ENCODE data around the gene ZNF627. TPM values are rescaled to one million over a fixed set of nuclear protein-coding genes. Genes with fewer than 3 reads are reported as not detected.

ZNF627 gene
- polyA plus RNA-seq, 1 donor from 2014 or later: 91.6 TPM

GRCh38 chr19:11612816-11613511 lies 15.7 kb downstream of the ZNF627 start:
- Histone ChIP-seq H3K36me3 (ENCODE audit: insufficient read depth, low read length) (peaks cover 22% of the 10 kb centered on the region), H3K9me2 (ENCODE audit: insufficient read depth, low read length) (no peaks in the 10 kb centered on the region), H3F3A (ENCODE audit: insufficient read depth, low read length, poor library complexity, severe bottlenecking) (no peaks in the 10 kb centered on the region), H3K9me3 (ENCODE audit: low read length) (peaks cover 15% of the 10 kb centered on the region), H3K27ac (ENCODE audit: low read length) (no peak overlapping the region), H4K20me1 (ENCODE audit: insufficient read depth) (no peaks in the 10 kb centered on the region), H2AFZ (ENCODE audit: low read depth, low read length) (no peak overlapping the region), H3K4me2 (ENCODE audit: low read length) (no peak overlapping the region), H3K9ac (ENCODE audit: low read length) (no peak overlapping the region), H3K4me3 (ENCODE audit: low read length) (no peak overlapping the region), H3K27me3 (ENCODE audit: insufficient read depth, low read depth, low read length) (no peaks in the 10 kb centered on the region), H3K79me2 (replicated peaks; ENCODE audit: insufficient read depth, low read length) (peaks cover 65% of the 10 kb centered on the region)
- TF ChIP-seq CTCF (IDR thresholded peaks at IDR 0.05; ENCODE audit: poor library complexity, severe bottlenecking) (no peak), TAF1 (IDR thresholded peaks at IDR 0.05; ENCODE audit: low read depth) (no peak), REST (IDR thresholded peaks at IDR 0.05; ENCODE audit: borderline replicate concordance) (no peak), MXI1 (conservative IDR thresholded peaks at IDR 0.05; ENCODE audit: poor library complexity, severe bottlenecking) (no peak), EZH2 (IDR thresholded peaks at IDR 0.05; ENCODE audit: borderline replicate concordance, insufficient read depth, low read length, poor library complexity, severe bottlenecking) (no peak), EP300 (conservative IDR thresholded peaks at IDR 0.05; ENCODE audit: poor library complexity, severe bottlenecking) (no peak), SMC3 (conservative IDR thresholded peaks at IDR 0.05; ENCODE audit: poor library complexity) (no peak), POLR2AphosphoS5 (IDR thresholded peaks at IDR 0.05) (no peak), RAD21 (conservative IDR thresholded peaks at IDR 0.05) (no peak)

GRCh38 chr19:11617180-11618062 lies 20.1 kb downstream of the ZNF627 start:
- H3K9me3 ChIP-seq (ENCODE audit: low read length): peaks cover 14% of the 10 kb centered on the region
- H4K20me1 ChIP-seq (ENCODE audit: insufficient read depth): no peaks in the 10 kb centered on the region
- peaks cover 44% of the 10 kb centered on the region for H3K79me2 ChIP-seq (replicated peaks; ENCODE audit: insufficient read depth, low read length)
- H3K27ac ChIP-seq (ENCODE audit: low read length): no peak overlapping the region
- H3K27me3 ChIP-seq (ENCODE audit: insufficient read depth, low read depth, low read length): no peaks in the 10 kb centered on the region
- TF ChIP-seq POLR2AphosphoS5 (IDR thresholded peaks at IDR 0.05) (no peak), MXI1 (conservative IDR thresholded peaks at IDR 0.05; ENCODE audit: poor library complexity, severe bottlenecking) (no peak), CTCF (IDR thresholded peaks at IDR 0.05; ENCODE audit: poor library complexity, severe bottlenecking) (no peak), EZH2 (IDR thresholded peaks at IDR 0.05; ENCODE audit: borderline replicate concordance, insufficient read depth, low read length, poor library complexity, severe bottlenecking) (no peak), REST (IDR thresholded peaks at IDR 0.05; ENCODE audit: borderline replicate concordance) (no peak), RAD21 (conservative IDR thresholded peaks at IDR 0.05) (no peak)
- H3K9me2 ChIP-seq (ENCODE audit: insufficient read depth, low read length): no peaks in the 10 kb centered on the region
- H3K4me2 ChIP-seq (ENCODE audit: low read length): no peak overlapping the region
- H3K36me3 ChIP-seq (ENCODE audit: insufficient read depth, low read length): peaks cover 24% of the 10 kb centered on the region
- no peak overlapping the region for H3K9ac ChIP-seq (ENCODE audit: low read length)
- no peak overlapping the region for H3K4me3 ChIP-seq (ENCODE audit: low read length)
- H3F3A ChIP-seq (ENCODE audit: insufficient read depth, low read length, poor library complexity, severe bottlenecking): no peaks in the 10 kb centered on the region
- no peak overlapping the region for H2AFZ ChIP-seq (ENCODE audit: low read depth, low read length)
